Measurements from ENCODE around the gene CDH23. TPM values are rescaled to one million over a fixed set of nuclear protein-coding genes. Genes with fewer than 3 reads are reported as not detected.
A peak's percentile ranks its signal among the peaks of the same experiment; 100 is the strongest.
"Not testable (repeated sequence)": the region's sequence is repeated elsewhere in the genome, so short reads cannot be mapped to it uniquely, and the experiment has no call there.

CDH23 gene
- polyA plus RNA-seq, 2 donors, result 1.6 to 3.2 TPM

GRCh38 chr10:71846816-71847215 lies 450.1 kb downstream of the CDH23 start:
- peak overlapping the region in 1 of 2 donors; percentile 82 for H3K27ac ChIP-seq (ENCODE audit: low read depth in 2 of 2, low read length in 1 of 2)
- no peak overlapping the region for H3K4me3 ChIP-seq (ENCODE audit: low read depth in 1 of 2, low read length in 2 of 2)
- H3K9me3 ChIP-seq (ENCODE audit: control insufficient read depth in 2 of 2, insufficient read depth in 1 of 2, low read depth in 1 of 2, low read length in 1 of 2), result no peaks in the 10 kb centered on the region
- 75 to 83% methylated on average over 3 of the region's 3 CpGs for WGBS, 2 donors
- peaks cover 6 to 14% of the 10 kb centered on the region in 2 donors for H3K4me1 ChIP-seq (ENCODE audit: control insufficient read depth in 2 of 2, insufficient read depth in 2 of 2, low read length in 1 of 2)
- peaks cover 0 to 3% of the 10 kb centered on the region in 2 donors for H3K36me3 ChIP-seq (ENCODE audit: control insufficient read depth in 2 of 2, insufficient read depth in 2 of 2, low read length in 1 of 2)
- no peaks in the 10 kb centered on the region for H3K27me3 ChIP-seq (ENCODE audit: control insufficient read depth in 1 of 2, insufficient read depth in 2 of 2, low read length in 2 of 2)

GRCh38 chr10:71847418-71847817 lies 450.7 kb downstream of the CDH23 start:
- 92 to 97% methylated on average over 8 of the region's 8 CpGs for WGBS, 2 donors
- no peak overlapping the region for H3K27ac ChIP-seq (ENCODE audit: low read depth in 2 of 2, low read length in 1 of 2)

GRCh38 chr10:71848325-71849275 lies 451.9 kb downstream of the CDH23 start:
- Histone ChIP-seq H3K4me1 (ENCODE audit: control insufficient read depth in 2 of 2, insufficient read depth in 2 of 2, low read length in 1 of 2) (peaks cover 2 to 9% of the 10 kb centered on the region in 2 donors), H3K36me3 (ENCODE audit: control insufficient read depth in 2 of 2, insufficient read depth in 2 of 2, low read length in 1 of 2) (no peaks in the 10 kb centered on the region), H3K9me3 (ENCODE audit: control insufficient read depth in 2 of 2, insufficient read depth in 1 of 2, low read depth in 1 of 2, low read length in 1 of 2) (no peaks in the 10 kb centered on the region), H3K4me3 (ENCODE audit: low read depth in 1 of 2, low read length in 2 of 2) (no peak overlapping the region), H3K27me3 (ENCODE audit: control insufficient read depth in 1 of 2, insufficient read depth in 2 of 2, low read length in 2 of 2) (no peaks in the 10 kb centered on the region), H3K27ac (ENCODE audit: low read depth in 2 of 2, low read length in 1 of 2) (no peak overlapping the region)
- 74 to 78% methylated on average over 11 of the region's 11 CpGs for WGBS, 2 donors

More at GRCh38 chr10:71847418-71847817, 450.7 kb downstream of the CDH23 start:
- Histone ChIP-seq H3K9me3 (ENCODE audit: control insufficient read depth in 2 of 2, insufficient read depth in 1 of 2, low read depth in 1 of 2, low read length in 1 of 2) (no peaks in the 10 kb centered on the region), H3K27me3 (ENCODE audit: control insufficient read depth in 1 of 2, insufficient read depth in 2 of 2, low read length in 2 of 2) (no peaks in the 10 kb centered on the region), H3K4me3 (ENCODE audit: low read depth in 1 of 2, low read length in 2 of 2) (no peak overlapping the region), H3K4me1 (ENCODE audit: control insufficient read depth in 2 of 2, insufficient read depth in 2 of 2, low read length in 1 of 2) (peaks cover 6 to 14% of the 10 kb centered on the region in 2 donors), H3K36me3 (ENCODE audit: control insufficient read depth in 2 of 2, insufficient read depth in 2 of 2, low read length in 1 of 2) (peaks cover 0 to 3% of the 10 kb centered on the region in 2 donors)

- WGBS, 2 donors, result 89 to 92% methylated on average over 17 of the region's 17 CpGs
- no peaks in the 10 kb centered on the region for H3K27me3 ChIP-seq (ENCODE audit: control insufficient read depth in 1 of 2, insufficient read depth in 2 of 2, low read length in 2 of 2)
- H3K36me3 ChIP-seq (ENCODE audit: control insufficient read depth in 2 of 2, insufficient read depth in 2 of 2, low read length in 1 of 2), result no peaks in the 10 kb centered on the region
- H3K9me3 ChIP-seq (ENCODE audit: control insufficient read depth in 2 of 2, insufficient read depth in 1 of 2, low read depth in 1 of 2, low read length in 1 of 2), result no peaks in the 10 kb centered on the region
- peak overlapping the region in 1 of 2 donors; percentile 97 for H3K4me3 ChIP-seq (ENCODE audit: low read depth in 1 of 2, low read length in 2 of 2)
- H3K27ac ChIP-seq (ENCODE audit: low read depth in 2 of 2, low read length in 1 of 2), result no peak overlapping the region
- peaks cover 2 to 9% of the 10 kb centered on the region in 2 donors for H3K4me1 ChIP-seq (ENCODE audit: control insufficient read depth in 2 of 2, insufficient read depth in 2 of 2, low read length in 1 of 2)
Measured at GRCh38 chr10:71849461-71849908, 452.8 kb downstream of the CDH23 start.

GRCh38 chr10:71850021-71850742 lies 453.5 kb downstream of the CDH23 start:
- Histone ChIP-seq H3K9me3 (ENCODE audit: control insufficient read depth in 2 of 2, insufficient read depth in 1 of 2, low read depth in 1 of 2, low read length in 1 of 2) (no peaks in the 10 kb centered on the region), H3K36me3 (ENCODE audit: control insufficient read depth in 2 of 2, insufficient read depth in 2 of 2, low read length in 1 of 2) (no peaks in the 10 kb centered on the region), H3K4me1 (ENCODE audit: control insufficient read depth in 2 of 2, insufficient read depth in 2 of 2, low read length in 1 of 2) (peaks cover 2 to 9% of the 10 kb centered on the region in 2 donors), H3K27ac (ENCODE audit: low read depth in 2 of 2, low read length in 1 of 2) (peak overlapping the region; percentile 97 to 98), H3K27me3 (ENCODE audit: control insufficient read depth in 1 of 2, insufficient read depth in 2 of 2, low read length in 2 of 2) (no peaks in the 10 kb centered on the region), H3K4me3 (ENCODE audit: low read depth in 1 of 2, low read length in 2 of 2) (peak overlapping the region; percentile 97 to 100)
- WGBS, 2 donors, result 2 to 5% methylated on average over 13 of the region's 13 CpGs

GRCh38 chr10:71850743-71851464 lies 454.2 kb downstream of the CDH23 start, which contains the start of gene PSAP:
TSS of gene PSAP (minus strand) at chr10:71851251. CDS start at chr10:71851221, 30 bp downstream.
- 1% methylated on average over 45 to 49 of the region's 49 CpGs for WGBS, 2 donors
- Histone ChIP-seq H3K4me1 (ENCODE audit: control insufficient read depth in 2 of 2, insufficient read depth in 2 of 2, low read length in 1 of 2) (peaks cover 2 to 9% of the 10 kb centered on the region in 2 donors), H3K27me3 (ENCODE audit: control insufficient read depth in 1 of 2, insufficient read depth in 2 of 2, low read length in 2 of 2) (no peaks in the 10 kb centered on the region), H3K4me3 (ENCODE audit: low read depth in 1 of 2, low read length in 2 of 2) (peak within 1 kb of the TSS; percentile 97 to 100), H3K36me3 (ENCODE audit: control insufficient read depth in 2 of 2, insufficient read depth in 2 of 2, low read length in 1 of 2) (no peaks in the 10 kb centered on the region), H3K27ac (ENCODE audit: low read depth in 2 of 2, low read length in 1 of 2) (peak within 1 kb of the TSS; percentile 97 to 98), H3K9me3 (ENCODE audit: control insufficient read depth in 2 of 2, insufficient read depth in 1 of 2, low read depth in 1 of 2, low read length in 1 of 2) (no peaks in the 10 kb centered on the region)

- Histone ChIP-seq H3K4me3 (ENCODE audit: low read depth in 1 of 2, low read length in 2 of 2) (peak overlapping the region in 1 of 2 donors; percentile 97), H3K27ac (ENCODE audit: low read depth in 2 of 2, low read length in 1 of 2) (peak overlapping the region; percentile 86 to 98)
- not testable (repeated sequence) for H3K9me3 ChIP-seq (ENCODE audit: control insufficient read depth in 2 of 2, insufficient read depth in 1 of 2, low read depth in 1 of 2, low read length in 1 of 2); H3K27me3 ChIP-seq (ENCODE audit: control insufficient read depth in 1 of 2, insufficient read depth in 2 of 2, low read length in 2 of 2); H3K4me1 ChIP-seq (ENCODE audit: control insufficient read depth in 2 of 2, insufficient read depth in 2 of 2, low read length in 1 of 2); H3K36me3 ChIP-seq (ENCODE audit: control insufficient read depth in 2 of 2, insufficient read depth in 2 of 2, low read length in 1 of 2)
- 38% methylated on average over 20 of the region's 20 CpGs for WGBS, 2 donors
Measured at GRCh38 chr10:71851465-71852095, 454.9 kb downstream of the CDH23 start.

GRCh38 chr10:71852355-71852937 lies 455.7 kb downstream of the CDH23 start:
- H3K9me3 ChIP-seq (ENCODE audit: control insufficient read depth in 2 of 2, insufficient read depth in 1 of 2, low read depth in 1 of 2, low read length in 1 of 2), result no peaks in the 10 kb centered on the region
- H3K4me3 ChIP-seq (ENCODE audit: low read depth in 1 of 2, low read length in 2 of 2), result no peak overlapping the region
- H3K27me3 ChIP-seq (ENCODE audit: control insufficient read depth in 1 of 2, insufficient read depth in 2 of 2, low read length in 2 of 2), result no peaks in the 10 kb centered on the region
- H3K4me1 ChIP-seq (ENCODE audit: control insufficient read depth in 2 of 2, insufficient read depth in 2 of 2, low read length in 1 of 2), result peaks cover 2 to 4% of the 10 kb centered on the region in 2 donors
- 83 to 84% methylated on average over 11 of the region's 11 CpGs for WGBS, 2 donors
- H3K36me3 ChIP-seq (ENCODE audit: control insufficient read depth in 2 of 2, insufficient read depth in 2 of 2, low read length in 1 of 2), result no peaks in the 10 kb centered on the region
- H3K27ac ChIP-seq (ENCODE audit: low read depth in 2 of 2, low read length in 1 of 2), result no peak overlapping the region

All from esophagus (tissue), 2 donors.